Caco-2 (cell line): ENCODE data around the gene RAB7B. TPM values are rescaled to one million over a fixed set of nuclear protein-coding genes. Genes with fewer than 3 reads are reported as not detected.

Source experiments
- BruUV-seq: library from RNA; stranded (reverse); fragments of 400-500 nt; replicated peaks from 2 replicates; lab custom pipeline; 2021; lab: Mats Ljungman, UMichigan
- CTCF ChIA-PET: fragments of 300-600 bp; sonication (Branson Sonifier 250); formaldehyde crosslinking; loops from one replicate; lab custom pipeline; 2022; ENCODE audit warnings: antibody characterized with exemption; lab: Charles Lee
- POLR2A ChIA-PET: fragments of 300-600 bp; sonication (Branson Sonifier 250); formaldehyde crosslinking; loops from one replicate; lab custom pipeline; 2022; ENCODE audit warnings: antibody characterized with exemption; lab: Charles Lee
- DNase-seq, 2 experiments: peaks; one replicate each; pipeline versions ENCODE4 v3.0.0 to v3.0.0-alpha.2; 2020 to 2022
- H3K27me3 ChIP-seq: replicated peaks from 2 replicates; pipeline ENCODE4 v1.6.0; 2011; ENCODE audit warnings: low read length; ENCODE audit not compliant: control insufficient read depth, insufficient read depth
- H3K36me3 ChIP-seq: 2 replicates; pipeline ENCODE4 v1.5.1; 2011; ENCODE audit warnings: low read length; ENCODE audit not compliant: control insufficient read depth, insufficient read depth
- H3K4me1 ChIP-seq: fragments of 250-450 bp; sonication (Bioruptor Pico); 2 replicates; pipeline ENCODE4 v1.5.1; 2020; ENCODE audit warnings: mild to moderate bottlenecking
- H3K4me3 ChIP-seq: 2 replicates; pipeline ENCODE4 v1.5.1; 2011; ENCODE audit warnings: low read depth, mild to moderate bottlenecking, control low read depth, low read length
- H3K9me3 ChIP-seq: fragments of 250-450 bp; sonication (Bioruptor Pico); 2 replicates; pipeline ENCODE4 v1.5.1; 2020; ENCODE audit warnings: mild to moderate bottlenecking, moderate library complexity
- H3K27ac Mint-ChIP-seq: one replicate; pipeline ENCODE4 v1.8.0; 2022; ENCODE audit warnings: mixed read lengths; ENCODE audit not compliant: unreplicated experiment
- H3K27me3 Mint-ChIP-seq: one replicate; pipeline ENCODE4 v1.8.0; 2022; ENCODE audit warnings: mixed read lengths; ENCODE audit not compliant: insufficient read depth, unreplicated experiment
- H3K36me3 Mint-ChIP-seq: one replicate; pipeline ENCODE4 v1.8.0; 2022; ENCODE audit warnings: mild to moderate bottlenecking, mixed read lengths; ENCODE audit not compliant: insufficient read depth, unreplicated experiment
- H3K4me1 Mint-ChIP-seq: one replicate; pipeline ENCODE4 v1.8.0; 2022; ENCODE audit warnings: low read depth, mixed read lengths; ENCODE audit not compliant: unreplicated experiment
- H3K4me3 Mint-ChIP-seq: one replicate; pipeline ENCODE4 v1.8.0; 2022; ENCODE audit warnings: mild to moderate bottlenecking, moderate library complexity, mixed read lengths; ENCODE audit not compliant: unreplicated experiment
- H3K9me3 Mint-ChIP-seq: one replicate; pipeline ENCODE4 v1.8.0; 2022; ENCODE audit warnings: mixed read lengths; ENCODE audit not compliant: unreplicated experiment
- intact Hi-C: fragments of 100-400 bp; cut with micrococcal nuclease; formaldehyde crosslinking; loops from one replicate; pipeline ENCODE4 v1.10.0; 2022; ENCODE audit not compliant: unreplicated experiment
- total RNA-seq: library from RNA; stranded (reverse); gene quantifications from 2 replicates; pipeline ENCODE4 v1.2.3, GENCODE V29; 2022
- TF ChIP-seq, protein P1 (sequence below), 2 experiments: fragments of 200-600 bp in 1 of 2; IDR thresholded peaks; 1 replicate in 1 of 2; 2 replicates in 1 of 2; pipeline versions ENCODE4 v1.5.1 to v1.8.0; 2011 to 2022; ENCODE audit warnings: antibody characterized with exemption in 1 of 2, control low read depth in 1 of 2, inconsistent platforms in 1 of 2, low read depth in 1 of 2, low read length in 1 of 2, mild to moderate bottlenecking in 1 of 2, moderate library complexity in 1 of 2; ENCODE audit not compliant: insufficient read depth in 1 of 2, severe bottlenecking in 1 of 2, unreplicated experiment in 1 of 2

RAB7B gene
- total RNA-seq, 1 experiment from 2014 or later = not detected

DNA sequence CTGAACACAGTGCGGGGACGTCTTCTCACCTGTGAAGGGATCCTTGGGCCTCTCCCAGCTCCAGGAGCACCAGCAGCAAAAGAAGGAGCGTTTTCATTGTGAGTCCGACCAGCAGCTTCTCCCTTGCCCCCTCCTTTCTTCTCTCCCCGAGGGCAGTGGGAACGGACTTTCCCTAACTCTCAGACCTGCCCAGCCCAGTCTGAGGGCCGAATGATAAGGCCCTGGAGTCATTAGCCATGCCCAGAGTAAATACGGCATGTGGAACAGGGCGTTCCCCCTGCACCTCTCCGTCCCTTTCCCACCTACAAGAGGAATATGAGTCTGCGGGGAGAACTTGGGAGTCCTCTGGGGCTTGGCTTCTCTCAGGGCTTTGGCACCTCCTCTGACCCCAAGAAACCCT is 20.5 kb upstream of the RAB7B start, which contains the start of gene CTSE:
Gene CTSE, minus strand, starts transcription at position 201 of the 400 bp plus-strand sequence. Its CDS starts 104 bp downstream, at position 97.
- Mint-ChIP-seq H3K27me3 (peaks cover 4% of the 10 kb centered on the region), H3K36me3 (no peaks in the 10 kb centered on the region), H3K4me1 (peaks cover 11% of the 10 kb centered on the region), H3K4me3 (no peak within 1 kb of the TSS), H3K9me3 (no peaks in the 10 kb centered on the region), H3K27ac (no peak within 1 kb of the TSS)
- no peaks in the 10 kb centered on the region; the same call in 1 of the 2 replicates for H3K9me3 ChIP-seq
- no peaks in the 10 kb centered on the region for H3K27me3 ChIP-seq
- intact Hi-C loops = no loop called here
- H3K36me3 ChIP-seq = no peaks in the 10 kb centered on the region
- no peak within 1 kb of the TSS for H3K4me3 ChIP-seq
- H3K4me1 ChIP-seq = peaks cover 8% of the 10 kb centered on the region; the same call in 1 of the 2 replicates
- DNase-seq = no peak
- ChIA-PET CTCF (no interaction called here), POLR2A (no interaction called here)
- TF ChIP-seq, protein P1, sequence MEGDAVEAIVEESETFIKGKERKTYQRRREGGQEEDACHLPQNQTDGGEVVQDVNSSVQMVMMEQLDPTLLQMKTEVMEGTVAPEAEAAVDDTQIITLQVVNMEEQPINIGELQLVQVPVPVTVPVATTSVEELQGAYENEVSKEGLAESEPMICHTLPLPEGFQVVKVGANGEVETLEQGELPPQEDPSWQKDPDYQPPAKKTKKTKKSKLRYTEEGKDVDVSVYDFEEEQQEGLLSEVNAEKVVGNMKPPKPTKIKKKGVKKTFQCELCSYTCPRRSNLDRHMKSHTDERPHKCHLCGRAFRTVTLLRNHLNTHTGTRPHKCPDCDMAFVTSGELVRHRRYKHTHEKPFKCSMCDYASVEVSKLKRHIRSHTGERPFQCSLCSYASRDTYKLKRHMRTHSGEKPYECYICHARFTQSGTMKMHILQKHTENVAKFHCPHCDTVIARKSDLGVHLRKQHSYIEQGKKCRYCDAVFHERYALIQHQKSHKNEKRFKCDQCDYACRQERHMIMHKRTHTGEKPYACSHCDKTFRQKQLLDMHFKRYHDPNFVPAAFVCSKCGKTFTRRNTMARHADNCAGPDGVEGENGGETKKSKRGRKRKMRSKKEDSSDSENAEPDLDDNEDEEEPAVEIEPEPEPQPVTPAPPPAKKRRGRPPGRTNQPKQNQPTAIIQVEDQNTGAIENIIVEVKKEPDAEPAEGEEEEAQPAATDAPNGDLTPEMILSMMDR (IDR thresholded peaks at IDR 0.05; ENCODE audit: insufficient read depth in 1 of 2, low read depth in 1 of 2, low read length in 1 of 2, severe bottlenecking in 1 of 2, unreplicated experiment in 1 of 2) = no peak
- no TSS peak for BruUV-seq

DNA sequence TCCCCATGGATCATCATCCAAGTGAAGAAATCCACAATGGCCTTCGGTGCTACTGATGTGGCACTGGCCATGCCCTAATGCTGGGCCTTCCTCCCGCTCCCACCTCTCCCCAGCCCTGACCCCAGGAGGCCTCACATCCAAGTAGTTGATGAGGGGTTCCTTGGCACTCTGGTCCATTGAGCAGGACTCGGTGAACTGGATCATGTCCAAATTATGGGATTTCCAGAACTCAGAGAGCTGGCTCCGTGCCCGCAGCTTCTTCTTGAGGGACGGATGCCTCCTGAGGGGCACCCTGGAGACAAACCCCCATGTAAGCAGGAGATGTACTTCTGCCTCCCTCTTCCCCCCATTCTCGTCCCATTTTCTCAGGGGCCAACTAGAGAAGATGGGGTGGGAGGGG is 19.6 kb upstream of the RAB7B start:
- H3K27ac Mint-ChIP-seq = no peak overlapping the region
- H3K27me3 Mint-ChIP-seq = peaks cover 4% of the 10 kb centered on the region
- no peaks in the 10 kb centered on the region for H3K27me3 ChIP-seq
- H3K4me1 Mint-ChIP-seq = peaks cover 11% of the 10 kb centered on the region
- H3K9me3 ChIP-seq = no peaks in the 10 kb centered on the region; the same call in 1 of the 2 replicates
- intact Hi-C loops = no loop called here
- no peak overlapping the region for H3K4me3 ChIP-seq
- no peaks in the 10 kb centered on the region for H3K9me3 Mint-ChIP-seq
- no peak for DNase-seq
- no TSS peak for BruUV-seq
- peaks cover 8% of the 10 kb centered on the region; the same call in 1 of the 2 replicates for H3K4me1 ChIP-seq
- POLR2A ChIA-PET = no interaction called here
- no peaks in the 10 kb centered on the region for H3K36me3 Mint-ChIP-seq
- CTCF ChIA-PET = no interaction called here
- H3K36me3 ChIP-seq = no peaks in the 10 kb centered on the region
- TF ChIP-seq, protein P1 (IDR thresholded peaks at IDR 0.05; ENCODE audit: insufficient read depth in 1 of 2, low read depth in 1 of 2, low read length in 1 of 2, severe bottlenecking in 1 of 2, unreplicated experiment in 1 of 2) = no peak
- no peak overlapping the region for H3K4me3 Mint-ChIP-seq

DNA sequence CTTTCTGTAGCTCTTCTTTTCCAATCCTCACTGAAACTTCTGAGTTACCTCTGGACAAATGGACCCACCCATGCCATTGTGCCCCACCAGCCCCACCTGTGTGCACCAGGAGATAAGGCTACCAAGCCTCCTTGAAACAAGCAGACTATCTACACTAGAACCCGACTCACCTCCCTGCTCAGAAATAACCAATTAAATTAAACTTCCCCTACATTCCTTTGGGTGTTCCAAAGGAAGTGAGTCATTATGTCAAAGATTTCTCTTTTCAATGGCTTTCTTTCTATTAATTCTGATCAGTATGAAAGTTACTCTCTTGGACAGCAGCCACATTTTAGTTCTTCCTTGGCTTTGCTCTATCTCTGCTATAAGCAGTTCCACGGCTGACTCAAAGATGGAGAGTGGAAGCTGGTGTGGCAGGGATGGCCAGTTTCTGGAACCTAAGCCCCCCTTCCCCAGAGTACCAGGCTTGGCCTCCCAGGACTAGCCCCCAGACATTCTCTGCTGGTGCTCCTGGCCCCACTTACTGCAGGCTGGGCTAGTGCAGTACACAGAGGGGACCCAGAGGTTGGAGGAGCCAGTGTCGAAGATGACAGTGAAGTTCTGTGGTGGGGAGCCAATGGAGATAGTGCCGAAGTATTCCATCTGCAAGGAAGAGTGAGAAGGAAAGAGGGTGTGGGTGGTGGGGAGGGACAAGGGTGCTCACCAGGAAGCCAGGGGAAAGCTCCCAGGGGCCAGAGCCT is 18.6 kb upstream of the RAB7B start:
- H3K27ac Mint-ChIP-seq = no peak overlapping the region
- intact Hi-C loops = no loop called here
- no peak for DNase-seq
- no peak overlapping the region for H3K4me3 Mint-ChIP-seq
- peaks cover 8% of the 10 kb centered on the region; the same call in 1 of the 2 replicates for H3K4me1 ChIP-seq
- H3K9me3 ChIP-seq = no peaks in the 10 kb centered on the region; the same call in 1 of the 2 replicates
- H3K9me3 Mint-ChIP-seq = no peaks in the 10 kb centered on the region
- H3K4me3 ChIP-seq = no peak overlapping the region
- peaks cover 11% of the 10 kb centered on the region for H3K4me1 Mint-ChIP-seq
- H3K36me3 Mint-ChIP-seq = no peaks in the 10 kb centered on the region
- ChIA-PET CTCF (no interaction called here), POLR2A (no interaction called here)
- no peaks in the 10 kb centered on the region for H3K36me3 ChIP-seq
- H3K27me3 ChIP-seq = no peaks in the 10 kb centered on the region
- H3K27me3 Mint-ChIP-seq = no peaks in the 10 kb centered on the region
- BruUV-seq = no TSS peak
- TF ChIP-seq, protein P1 (IDR thresholded peaks at IDR 0.05; ENCODE audit: insufficient read depth in 1 of 2, low read depth in 1 of 2, low read length in 1 of 2, severe bottlenecking in 1 of 2, unreplicated experiment in 1 of 2) = no peak
